NCI-H146 treated with DMSO at 0.1 percent for 48 hours (cell line): ENCODE data around the gene KCNQ2.

ENCODE experiments used
- DNase-seq: peaks from one replicate; lab custom pipeline; 2025; ENCODE audit not compliant: unreplicated experiment; lab: John Stamatoyannopoulos, UW

KCNQ2 gene

GRCh38 chr20:63491078-63491477 is 18.6 kb upstream of the KCNQ2 start:
- DNase-seq: no peak

GRCh38 chr20:63490416-63490815 is 18.0 kb upstream of the KCNQ2 start:
- DNase-seq: no peak

- no peak for DNase-seq
Measured at GRCh38 chr20:63488315-63489251, 16.1 kb upstream of the KCNQ2 start.

GRCh38 chr20:63487781-63488241 is 15.4 kb upstream of the KCNQ2 start:
- DNase-seq: no peak

- DNase-seq: no peak
Measured at GRCh38 chr20:63487116-63487764, 14.8 kb upstream of the KCNQ2 start.

- DNase-seq: no peak
Measured at GRCh38 chr20:63486300-63486855, 13.9 kb upstream of the KCNQ2 start.

- DNase-seq: no peak
Measured at GRCh38 chr20:63484651-63485403, 12.4 kb upstream of the KCNQ2 start.

- no peak for DNase-seq
Measured at GRCh38 chr20:63484236-63484635, 11.8 kb upstream of the KCNQ2 start.

- peak; percentile 46 for DNase-seq
Measured at GRCh38 chr20:63483834-63484233, 11.4 kb upstream of the KCNQ2 start.

GRCh38 chr20:63482021-63482587 is 9.6 kb upstream of the KCNQ2 start:
- no peak for DNase-seq

GRCh38 chr20:63481503-63481902 is 9.0 kb upstream of the KCNQ2 start:
- DNase-seq: no peak

- peak; percentile 21 for DNase-seq
Measured at GRCh38 chr20:63479695-63480419, 7.4 kb upstream of the KCNQ2 start.

GRCh38 chr20:63478346-63479302 is 6.2 kb upstream of the KCNQ2 start:
- no peak for DNase-seq

GRCh38 chr20:63477944-63478343 is 5.5 kb upstream of the KCNQ2 start:
- no peak for DNase-seq

GRCh38 chr20:63477061-63477616 is 4.7 kb upstream of the KCNQ2 start:
- no peak for DNase-seq

GRCh38 chr20:63475209-63475608 is 2.8 kb upstream of the KCNQ2 start:
- DNase-seq: no peak

- no peak for DNase-seq
Measured at GRCh38 chr20:63473555-63474449, 1.3 kb upstream of the KCNQ2 start.
